HL-60 (cell line): ENCODE measurements around the gene MYO7A.

Experiments
- DNase-seq, 2 experiments: peaks; one replicate each; pipeline ENCODE4 v3.0.0-alpha.2; 2010 to 2020; ENCODE audit warnings: low read depth in 1 of 2, low spot score in 1 of 2
- H3K27ac ChIP-seq: fragments of 250-450 bp; sonication (Bioruptor Pico); replicated peaks from 2 replicates; pipeline ENCODE4 v1.5.1; 2020; ENCODE audit warnings: mild to moderate bottlenecking, moderate library complexity
- H3K27me3 ChIP-seq: fragments of 250-450 bp; sonication (Bioruptor Pico); 2 replicates; pipeline ENCODE4 v1.5.1; 2021; ENCODE audit warnings: mild to moderate bottlenecking, moderate library complexity; ENCODE audit not compliant: insufficient read depth, poor library complexity, severe bottlenecking
- H3K4me3 ChIP-seq: replicated peaks from 2 replicates; pipeline ENCODE4 v1.5.1; 2011; ENCODE audit warnings: mild to moderate bottlenecking, control low read depth, low read length; ENCODE audit not compliant: insufficient read depth
- CTCF ChIP-seq: IDR thresholded peaks from one replicate; pipeline ENCODE4 v1.5.1; 2011; ENCODE audit warnings: low read length, control low read depth, inconsistent platforms; ENCODE audit not compliant: insufficient read depth
- GABPA ChIP-seq: IDR thresholded peaks from 2 replicates; pipeline ENCODE4 v1.6.1; 2012; ENCODE audit warnings: low read depth
- POLR2AphosphoS5 ChIP-seq: IDR thresholded peaks from 2 replicates; pipeline ENCODE4 v1.6.1; 2012; ENCODE audit warnings: low read depth
- REST ChIP-seq: IDR thresholded peaks from 2 replicates; pipeline ENCODE4 v1.6.1; 2012; ENCODE audit warnings: low read depth; ENCODE audit not compliant: insufficient replicate concordance
- SPI1 ChIP-seq: IDR thresholded peaks from 2 replicates; pipeline ENCODE4 v1.6.1; 2012; ENCODE audit warnings: low read depth, mild to moderate bottlenecking, borderline replicate concordance

MYO7A gene

GRCh38 chr11:77155082-77155475, 27.0 kb downstream of the MYO7A start:
- Histone ChIP-seq H3K27me3 (no peaks in the 10 kb centered on the region), H3K27ac (no peak overlapping the region), H3K4me3 (no peak overlapping the region)
- no peak for DNase-seq
- TF ChIP-seq GABPA: no peak
- TF ChIP-seq POLR2AphosphoS5: no peak
- no peak for TF ChIP-seq REST
- no peak for TF ChIP-seq SPI1
- TF ChIP-seq CTCF: no peak

GRCh38 chr11:77155556-77156130, 27.6 kb downstream of the MYO7A start:
- Histone ChIP-seq H3K27ac (no peak overlapping the region), H3K4me3 (no peak overlapping the region), H3K27me3 (no peaks in the 10 kb centered on the region)
- no peak for DNase-seq
- TF ChIP-seq REST: no peak
- no peak for TF ChIP-seq POLR2AphosphoS5
- TF ChIP-seq CTCF: no peak
- no peak for TF ChIP-seq SPI1
- no peak for TF ChIP-seq GABPA

GRCh38 chr11:77156396-77157195, 28.6 kb downstream of the MYO7A start:
- Histone ChIP-seq H3K27me3 (no peaks in the 10 kb centered on the region), H3K4me3 (no peak overlapping the region), H3K27ac (no peak overlapping the region)
- TF ChIP-seq REST (no peak), GABPA (no peak), CTCF (no peak), POLR2AphosphoS5 (no peak), SPI1 (no peak)
- no peak for DNase-seq
